K562 (cell line): ENCODE data around the gene FOXN1. TPM values are rescaled to one million over a fixed set of nuclear protein-coding genes. Genes with fewer than 3 reads are reported as not detected.
A peak's percentile ranks its signal among the peaks of the same experiment; 100 is the strongest.

ENCODE experiments used
- ATAC-seq: fragments of 200-7000 bp; cut with Tn5 transposase; 3 replicates; pipeline ENCODE4 v1.9.1; 2020; ENCODE audit warnings: moderate library complexity
- BruUV-seq: library from RNA; stranded (reverse); fragments of 400-500 nt; replicated peaks from 2 replicates; lab custom pipeline; 2021; lab: Mats Ljungman, UMichigan
- CTCF ChIA-PET: fragments of 300-600 bp; formaldehyde crosslinking; extraction: SDS; loops from one replicate; lab custom pipeline; 2021; ENCODE audit warnings: low intra/inter-chr PET ratio; lab: Yijun Ruan, JAX
- POLR2A ChIA-PET: fragments of 300-600, 350-650 bp; sonication (Branson Sonifier 250); formaldehyde crosslinking; extraction: SDS; loops from one replicate; lab custom pipeline; 2021; ENCODE audit warnings: antibody characterized with exemption, inconsistent platforms; lab: Yijun Ruan, JAX
- DNase-seq, 4 experiments: peaks; one replicate each; pipeline versions ENCODE4 v3.0.0 to v3.0.0-alpha.2; 2011 to 2018; ENCODE audit warnings: low spot score in 3 of 4, mixed read lengths in 3 of 4; ENCODE audit errors: extremely low read depth in 1 of 4
- FAIRE-seq: peaks from 2 replicates; lab custom pipeline; 2011; peaks lifted over from hg19 to GRCh38; lab: Jason Lieb, UNC
- H2AFZ ChIP-seq: 2 replicates; pipeline ENCODE4 v1.6.0; 2011; ENCODE audit warnings: low read depth, low read length, control low read depth, inconsistent platforms
- H3K27ac ChIP-seq: fragments of 200-600 bp; 3 replicates; pipeline ENCODE4 v1.8.0; 2011; ENCODE audit warnings: low read depth, mild to moderate bottlenecking, control low read depth, inconsistent platforms, low read length, moderate library complexity, mixed read lengths; ENCODE audit errors: extremely low read depth
- H3K27me3 ChIP-seq, 2 experiments: fragments of 300-600 bp in 1 of 2; 2 replicates in 1 of 2; 3 replicates in 1 of 2; pipeline versions ENCODE4 v1.6.0 to v1.8.0; 2011; ENCODE audit warnings: inconsistent platforms in 2 of 2, low read length in 2 of 2, mild to moderate bottlenecking in 1 of 2, mixed read lengths in 1 of 2, moderate library complexity in 1 of 2; ENCODE audit not compliant: control insufficient read depth in 2 of 2, insufficient read depth in 2 of 2
- H3K36me3 ChIP-seq: fragments of 300-600 bp; 3 replicates; pipeline ENCODE4 v1.8.0; 2011; ENCODE audit warnings: mild to moderate bottlenecking, low read length, inconsistent platforms; ENCODE audit not compliant: control insufficient read depth, insufficient read depth
- H3K4me1 ChIP-seq, 2 experiments: fragments of 200-600 bp in 1 of 2; replicated peaks in 1 of 2; 2 replicates in 1 of 2; 3 replicates in 1 of 2; pipeline versions ENCODE4 v1.5.1 to v1.8.0; 2011; ENCODE audit warnings: inconsistent platforms in 2 of 2, low read length in 2 of 2, mild to moderate bottlenecking in 1 of 2, mixed read lengths in 1 of 2, moderate library complexity in 1 of 2; ENCODE audit not compliant: control insufficient read depth in 2 of 2, insufficient read depth in 2 of 2
- H3K4me2 ChIP-seq: 2 replicates; pipeline ENCODE4 v1.6.1; 2011; ENCODE audit warnings: low read length, control low read depth, inconsistent platforms, mixed read lengths; ENCODE audit not compliant: insufficient read depth
- H3K4me3 ChIP-seq: fragments of 200-600 bp; sonication (generic), shearing (Covaris generic); 2 replicates; pipeline ENCODE4 v1.5.1; 2016; ENCODE audit warnings: control low read depth, inconsistent platforms
- H3K79me2 ChIP-seq: fragments of 200-600 bp; 3 replicates; pipeline ENCODE4 v1.8.0; 2011; ENCODE audit warnings: low read length, inconsistent platforms; ENCODE audit not compliant: control insufficient read depth, insufficient read depth
- H3K9ac ChIP-seq, 2 experiments: 2 replicates each; pipeline versions ENCODE4 v1.6.0 to v1.6.1; 2011; ENCODE audit warnings: low read depth in 2 of 2, low read length in 2 of 2, control low read depth in 1 of 2, inconsistent platforms in 1 of 2, mild to moderate bottlenecking in 1 of 2, mixed read lengths in 1 of 2; ENCODE audit not compliant: insufficient read depth in 1 of 2
- H3K9me1 ChIP-seq: one replicate; pipeline ENCODE4 v1.6.0; 2011; ENCODE audit warnings: inconsistent platforms, mild to moderate bottlenecking, low read length, moderate library complexity; ENCODE audit not compliant: control insufficient read depth, insufficient read depth
- H3K9me3 ChIP-seq: replicated peaks from 2 replicates; pipeline ENCODE4 v1.5.1; 2011; ENCODE audit warnings: low read depth, low read length, inconsistent platforms; ENCODE audit not compliant: control insufficient read depth, insufficient read depth
- H4K20me1 ChIP-seq: replicated peaks from 2 replicates; pipeline ENCODE4 v1.6.1; 2011; ENCODE audit warnings: low read length, inconsistent platforms, mixed read lengths; ENCODE audit not compliant: control insufficient read depth, insufficient read depth
- CHD1 ChIP-seq: fragments of 200-600 bp; sonication (generic); IDR thresholded peaks from one replicate; pipeline ENCODE4 v1.6.1; 2012; ENCODE audit warnings: mild to moderate bottlenecking, moderate library complexity, low read length, inconsistent platforms
- ETV1 ChIP-seq: fragments of 450-650 bp; conservative IDR thresholded peaks from 2 replicates; pipeline ENCODE4 v1.6.1; 2016; ENCODE audit warnings: missing genetic modification characterization, control low read depth, low read depth, missing compliant biosample characterization
- MYBL2 ChIP-seq, 2 experiments: fragments of 450-650 bp in 1 of 2; sonication (generic) in 1 of 2; formaldehyde crosslinking in 1 of 2; IDR thresholded peaks; 2 replicates each; pipeline versions ENCODE4 v1.6.1 to v1.8.1; 2017 to 2022; ENCODE audit warnings: borderline replicate concordance in 1 of 2, inconsistent platforms in 1 of 2, low read depth in 1 of 2, mild to moderate bottlenecking in 1 of 2, missing genetic modification reagents in 1 of 2, moderate library complexity in 1 of 2
- NFXL1 ChIP-seq: fragments of 450-650 bp; formaldehyde crosslinking; IDR thresholded peaks from 2 replicates; pipeline ENCODE4 v1.4.0; 2021; ENCODE audit warnings: mild to moderate bottlenecking
- RBM17 ChIP-seq: fragments of 200-400 bp; formaldehyde crosslinking; IDR thresholded peaks from 2 replicates; pipeline ENCODE4 v1.6.1; 2017; ENCODE audit warnings: low read depth, mild to moderate bottlenecking, low read length, borderline replicate concordance
- SIRT6 ChIP-seq: IDR thresholded peaks from one replicate; pipeline ENCODE4 v1.6.1; 2012; ENCODE audit warnings: low read depth, mild to moderate bottlenecking, control low read depth, inconsistent platforms, low read length, moderate library complexity
- ZBTB12 ChIP-seq: fragments of 250-450 bp; sonication (Bioruptor Pico); IDR thresholded peaks from 2 replicates; pipeline ENCODE4 v1.4.0; 2020
- ZNF717 ChIP-seq: fragments of 250-450 bp; sonication (Bioruptor Pico); IDR thresholded peaks from 2 replicates; pipeline ENCODE4 v1.5.0; 2021
- ZNF75A ChIP-seq: fragments of 450-650 bp; formaldehyde crosslinking; IDR thresholded peaks from 2 replicates; pipeline ENCODE4 v1.4.0; 2020; ENCODE audit warnings: mild to moderate bottlenecking
- ZNF830 ChIP-seq: fragments of 250-450 bp; sonication (Bioruptor Pico); IDR thresholded peaks from 2 replicates; pipeline ENCODE4 v1.5.0; 2021; ENCODE audit warnings: mild to moderate bottlenecking
- ZSCAN32 ChIP-seq: fragments of 450-650 bp; formaldehyde crosslinking; IDR thresholded peaks from 2 replicates; pipeline ENCODE4 v1.4.0; 2020; ENCODE audit warnings: mild to moderate bottlenecking, moderate library complexity
- WGBS: fragments of 100-300 bp; shearing (Covaris generic); methylation state at CpG from one replicate; pipeline ENCODE4 v1.1.6; 2016; ENCODE audit warnings: low coverage, mixed read lengths; ENCODE audit not compliant: insufficient coverage; ENCODE audit errors: missing lambda C conversion rate; 5-methylcytosine and 5-hydroxymethylcytosine counted together
- in situ Hi-C: fragments of 300-500 bp; cut with MboI; formaldehyde crosslinking; loops from 4 replicates; pipeline ENCODE4 v1.15.0; 2018; ENCODE audit warnings: inconsistent platforms, mixed read lengths
- intact Hi-C: fragments of 100-400 bp; cut with micrococcal nuclease; formaldehyde crosslinking; loops from 2 replicates; pipeline ENCODE4 v1.14.2; 2022
- polyA plus RNA-seq, 8 experiments: library from polyadenylated mRNA; depleted of rRNA in 4 of 8; stranded (reverse) in 5 of 8; unstranded in 3 of 8; fragments of >200 nt; fragmentation: Nextera tagmentation in 2 of 8; fragmentation: Illumina TruSeq in 1 of 8; extraction: Ambion mirVana in 2 of 8; extraction: Trizol in 1 of 8; gene quantifications; 2 replicates each; pipeline versions ENCODE4 v1.2.1 to v1.2.3, GENCODE V29; 2011 to 2014; ENCODE audit warnings: inconsistent platforms in 1 of 8, missing spikeins in 1 of 8
- total RNA-seq, 7 experiments: library from RNA; depleted of rRNA in 6 of 7; stranded (reverse); fragments of >200 nt in 6 of 7; fragmentation: Illumina TruSeq in 2 of 7; extraction: Trizol in 2 of 7; gene quantifications; 2 replicates each; pipeline versions ENCODE4 v1.2.1 to v1.2.3, GENCODE V29; 2011 to 2021; ENCODE audit warnings: low replicate concordance in 1 of 7
- TF ChIP-seq, protein P1 (sequence below), 2 experiments: fragments of 450-650 bp; IDR thresholded peaks; 2 replicates each; pipeline ENCODE4 v1.6.1; 2016; ENCODE audit warnings: mild to moderate bottlenecking in 2 of 2, borderline replicate concordance in 1 of 2, low read depth in 1 of 2, moderate library complexity in 1 of 2

Gene FOXN1
- total and polyA plus RNA-seq, 9 of the 15 experiments (the other 6 are each of a cell fraction or from before 2014, with no cell fraction given) = not detected

GRCh38 chr17:28497931-28498330, 8.2 kb upstream of the FOXN1 start:
- WGBS = 5% methylated on average over 9 of the region's 9 CpGs
- Histone ChIP-seq H3K9ac (0 out of 4 replicates have a peak overlapping the region, but pooled peaks of 1 of the 2 experiments have one; percentile 29), H3K36me3 (no peaks in the 10 kb centered on the region), H3K27me3 (peaks cover 0 to 20% of the 10 kb centered on the region in 2 experiments; a peak in 3 of 5 replicates), H3K9me3 (no peaks in the 10 kb centered on the region), H4K20me1 (peaks cover 9% of the 10 kb centered on the region; the same call in 1 of the 2 replicates), H3K27ac (no peak overlapping the region), H3K9me1 (no peaks in the 10 kb centered on the region), H3K4me1 (peaks cover 0 to 18% of the 10 kb centered on the region in 2 experiments; a peak in 2 of 5 replicates), H3K79me2 (no peaks in the 10 kb centered on the region), H2AFZ (no peak overlapping the region), H3K4me3 (no peak overlapping the region), H3K4me2 (no peak overlapping the region)
- ChIA-PET CTCF (no interaction called here), POLR2A (no interaction called here)
- no TSS peak for BruUV-seq
- in situ Hi-C loops (loop anchor here (5.0 kb wide), 1 partner anchor 39 kb away; no protein-coding TSS in a partner anchor), intact Hi-C loops (no loop called here)
- ATAC-seq (no peak), DNase-seq (no peak), FAIRE-seq (no peak)
- TF ChIP-seq ZSCAN32 (CRISPR knock-in tag) = no peak
- TF ChIP-seq, protein P1, sequence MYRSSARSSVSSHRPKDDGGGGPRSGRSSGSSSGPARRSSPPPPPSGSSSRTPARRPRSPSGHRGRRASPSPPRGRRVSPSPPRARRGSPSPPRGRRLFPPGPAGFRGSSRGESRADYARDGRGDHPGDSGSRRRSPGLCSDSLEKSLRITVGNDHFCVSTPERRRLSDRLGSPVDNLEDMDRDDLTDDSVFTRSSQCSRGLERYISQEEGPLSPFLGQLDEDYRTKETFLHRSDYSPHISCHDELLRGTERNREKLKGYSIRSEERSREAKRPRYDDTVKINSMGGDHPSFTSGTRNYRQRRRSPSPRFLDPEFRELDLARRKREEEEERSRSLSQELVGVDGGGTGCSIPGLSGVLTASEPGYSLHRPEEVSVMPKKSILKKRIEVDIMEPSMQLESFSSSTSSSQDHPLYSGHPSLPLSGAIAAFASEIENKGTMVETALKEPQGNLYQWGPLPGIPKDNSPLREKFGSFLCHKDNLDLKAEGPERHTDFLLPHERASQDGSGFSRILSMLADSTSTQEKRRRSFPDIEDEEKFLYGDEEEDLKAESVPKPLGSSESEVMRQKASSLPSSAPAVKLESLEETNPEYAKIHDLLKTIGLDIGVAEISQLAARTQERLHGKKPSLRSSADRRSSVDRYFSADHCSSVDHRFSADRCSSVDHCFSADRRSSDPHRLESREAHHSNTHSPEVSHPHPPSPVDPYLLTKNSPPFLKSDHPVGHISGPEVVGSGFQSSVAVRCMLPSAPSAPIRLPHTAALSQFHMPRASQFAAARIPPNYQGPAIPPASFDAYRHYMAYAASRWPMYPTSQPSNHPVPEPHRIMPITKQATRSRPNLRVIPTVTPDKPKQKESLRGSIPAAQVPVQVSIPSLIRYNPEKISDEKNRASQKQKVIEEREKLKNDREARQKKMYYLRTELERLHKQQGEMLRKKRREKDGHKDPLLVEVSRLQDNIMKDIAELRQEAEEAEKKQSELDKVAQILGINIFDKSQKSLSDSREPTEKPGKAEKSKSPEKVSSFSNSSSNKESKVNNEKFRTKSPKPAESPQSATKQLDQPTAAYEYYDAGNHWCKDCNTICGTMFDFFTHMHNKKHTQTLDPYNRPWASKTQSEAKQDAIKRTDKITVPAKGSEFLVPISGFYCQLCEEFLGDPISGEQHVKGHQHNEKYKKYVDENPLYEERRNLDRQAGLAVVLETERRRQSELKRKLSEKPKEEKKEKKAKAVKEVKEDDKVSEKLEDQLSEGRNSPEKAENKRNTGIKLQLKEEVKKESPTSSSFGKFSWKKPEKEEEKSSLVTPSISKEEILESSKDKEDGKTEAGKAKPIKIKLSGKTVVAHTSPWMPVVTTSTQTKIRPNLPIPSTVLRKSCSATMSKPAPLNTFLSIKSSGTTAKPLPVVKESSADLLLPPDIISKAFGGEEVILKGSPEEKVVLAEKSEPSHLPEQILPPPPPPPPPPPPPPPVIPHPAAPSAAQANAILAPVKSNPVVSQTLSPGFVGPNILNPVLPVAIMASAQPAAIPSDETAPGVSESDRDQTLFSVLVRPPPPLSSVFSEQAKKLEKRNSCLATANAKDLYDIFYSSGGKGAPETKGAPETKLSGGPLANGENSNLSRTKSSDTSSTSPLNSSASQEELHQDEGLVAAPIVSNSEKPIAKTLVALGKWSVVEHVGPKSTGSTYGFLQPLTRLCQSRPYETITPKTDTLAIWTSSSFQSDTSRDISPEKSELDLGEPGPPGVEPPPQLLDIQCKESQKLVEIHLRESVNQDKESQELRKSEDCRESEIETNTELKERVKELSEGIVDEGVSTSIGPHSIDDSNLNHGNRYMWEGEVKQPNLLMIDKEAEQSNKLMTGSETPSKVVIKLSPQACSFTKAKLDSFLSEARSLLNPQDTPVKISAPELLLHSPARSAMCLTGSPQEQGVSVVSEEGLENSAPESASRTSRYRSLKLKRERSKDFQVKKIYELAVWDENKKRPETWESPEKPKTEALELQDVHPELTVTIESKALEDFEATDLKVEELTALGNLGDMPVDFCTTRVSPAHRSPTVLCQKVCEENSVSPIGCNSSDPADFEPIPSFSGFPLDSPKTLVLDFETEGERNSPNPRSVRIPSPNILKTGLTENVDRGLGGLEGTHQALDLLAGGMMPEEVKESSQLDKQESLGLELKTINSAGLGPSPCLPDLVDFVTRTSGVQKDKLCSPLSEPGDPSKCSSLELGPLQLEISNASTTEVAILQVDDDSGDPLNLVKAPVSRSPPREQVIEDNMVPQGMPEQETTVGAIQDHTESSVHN (IDR thresholded peaks at IDR 0.05; ENCODE audit: borderline replicate concordance in 1 of 2, low read depth in 1 of 2) = no peak
- no peak for TF ChIP-seq ETV1 (tag)
- TF ChIP-seq ZNF75A (CRISPR knock-in tag) = no peak
- TF ChIP-seq CHD1 = no peak
- no peak for TF ChIP-seq ZNF717
- no peak for TF ChIP-seq NFXL1 (CRISPR knock-in tag)
- no peak for TF ChIP-seq SIRT6
- no peak for TF ChIP-seq ZBTB12 (CRISPR knock-in tag)
- no peak for TF ChIP-seq ZNF830 (CRISPR knock-in tag)
- TF ChIP-seq RBM17 = no peak
- no peak for TF ChIP-seq MYBL2 (IDR thresholded peaks at IDR 0.05; ENCODE audit: low read depth)
- no peak for TF ChIP-seq MYBL2 (CRISPR knock-in tag; IDR thresholded peaks at IDR 0.05; ENCODE audit: borderline replicate concordance)
